Fibroblast of lung (primary cell): ENCODE measurements around the gene DCAF6. TPM values are rescaled to one million over a fixed set of nuclear protein-coding genes. Genes with fewer than 3 reads are reported as not detected.

Experiments used
- DNase-seq, 2 donors: peaks; one replicate each; pipeline versions ENCODE4 v3.0.0 to v3.0.0-alpha.2; 2010; ENCODE audit warnings: low read depth in 2 of 2
- H2AFZ ChIP-seq: 2 replicates; pipeline ENCODE4 v1.5.1; 2012; ENCODE audit warnings: low read length, control low read depth, inconsistent platforms
- H3K27ac ChIP-seq: 2 replicates; pipeline ENCODE4 v1.5.1; 2011; ENCODE audit warnings: low read length, control low read depth; ENCODE audit not compliant: insufficient read depth
- H3K27me3 ChIP-seq: 2 replicates; pipeline ENCODE4 v1.5.1; 2011; ENCODE audit warnings: mild to moderate bottlenecking, low read length; ENCODE audit not compliant: control insufficient read depth, insufficient read depth
- H3K36me3 ChIP-seq: 2 replicates; pipeline ENCODE4 v1.5.1; 2011; ENCODE audit warnings: low read length; ENCODE audit not compliant: control insufficient read depth, insufficient read depth
- H3K4me1 ChIP-seq: 2 replicates; pipeline ENCODE4 v1.5.1; 2011; ENCODE audit warnings: low read length; ENCODE audit not compliant: control insufficient read depth, insufficient read depth; ENCODE audit errors: extremely low read depth
- H3K4me2 ChIP-seq: 2 replicates; pipeline ENCODE4 v1.5.1; 2011; ENCODE audit warnings: low read length, control low read depth; ENCODE audit not compliant: insufficient read depth; ENCODE audit errors: extremely low read depth
- H3K4me3 ChIP-seq, 4 experiments: fragments of 200-600 bp in 1 of 4; sonication (generic) in 1 of 4; replicated peaks in 1 of 4; 2 replicates each; pipeline ENCODE4 v1.5.1; 2011 to 2016; ENCODE audit warnings: low read length in 4 of 4, low read depth in 3 of 4, mild to moderate bottlenecking in 3 of 4, control low read depth in 2 of 4, inconsistent platforms in 1 of 4, mixed read lengths in 1 of 4; ENCODE audit not compliant: insufficient read depth in 1 of 4; ENCODE audit errors: control extremely low read depth in 1 of 4
- H3K79me2 ChIP-seq: 2 replicates; pipeline ENCODE4 v1.5.1; 2012; ENCODE audit warnings: mild to moderate bottlenecking, low read length, inconsistent platforms; ENCODE audit not compliant: control insufficient read depth, insufficient read depth
- H3K9ac ChIP-seq: 2 replicates; pipeline ENCODE4 v1.5.1; 2011; ENCODE audit warnings: mild to moderate bottlenecking, low read length, control low read depth; ENCODE audit not compliant: insufficient read depth
- H3K9me3 ChIP-seq: 2 replicates; pipeline ENCODE4 v1.5.1; 2012; ENCODE audit warnings: low read depth, low read length; ENCODE audit not compliant: control insufficient read depth, insufficient read depth
- H4K20me1 ChIP-seq: 2 replicates; pipeline ENCODE4 v1.5.1; 2011; ENCODE audit warnings: low read length; ENCODE audit not compliant: control insufficient read depth, insufficient read depth; ENCODE audit errors: extremely low read depth
- EZH2 ChIP-seq: IDR thresholded peaks from 2 replicates; pipeline ENCODE4 v1.5.1; 2012; ENCODE audit warnings: low read length, control low read depth, mild to moderate bottlenecking; ENCODE audit errors: missing control alignments
- polyA plus RNA-seq, 2 donors: library from polyadenylated mRNA; depleted of rRNA in 1 of 2; stranded (reverse) in 1 of 2; unstranded in 1 of 2; fragments of >200 nt; gene quantifications; 2 replicates each; pipeline ENCODE4 v1.2.1, GENCODE V29; 2011 to 2012; ENCODE audit warnings: missing spikeins in 1 of 2
- total RNA-seq: library from RNA; depleted of rRNA; stranded (reverse); fragments of >200 nt; gene quantifications from 2 replicates; pipeline ENCODE4 v1.2.1, GENCODE V29; 2014
- TF ChIP-seq, protein P1 (sequence below), 2 donors: IDR thresholded peaks in 1 of 2; conservative IDR thresholded peaks in 1 of 2; 1 replicate in 1 of 2; 2 replicates in 1 of 2; pipeline ENCODE4 v1.5.1; 2011 to 2012; ENCODE audit warnings: low read length in 2 of 2, control low read depth in 1 of 2, inconsistent platforms in 1 of 2, low read depth in 1 of 2, mild to moderate bottlenecking in 1 of 2

DCAF6 gene
- total and polyA plus RNA-seq, 2 donors (not counting 1 experiment from before 2014, with no cell fraction given): 64.4 to 143 TPM

DNA sequence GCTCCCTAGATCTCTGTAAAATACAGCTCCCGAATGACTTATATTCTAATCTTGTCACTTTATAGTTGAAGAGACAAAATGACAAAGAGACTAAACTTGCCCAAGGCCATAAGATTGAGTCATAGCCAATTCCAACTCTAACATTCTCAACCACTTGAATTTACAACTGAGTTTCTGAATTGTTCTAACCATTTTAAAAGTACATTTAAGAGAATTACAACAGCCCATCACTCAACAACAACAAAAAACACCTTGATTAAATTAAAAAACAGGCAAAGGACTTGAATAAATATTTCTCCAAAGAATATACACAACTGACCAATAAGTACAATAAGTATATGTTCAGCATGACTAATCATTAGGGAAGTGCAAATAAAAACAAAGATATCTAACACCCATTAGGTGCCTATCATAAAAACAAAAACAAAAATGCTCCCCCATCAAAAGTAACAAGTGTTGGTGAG lies 13.8 kb upstream of the DCAF6 start:
- H3K27ac ChIP-seq: no peak overlapping the region
- H2AFZ ChIP-seq: no peak overlapping the region
- H4K20me1 ChIP-seq: no peaks in the 10 kb centered on the region
- no peaks in the 10 kb centered on the region for H3K9me3 ChIP-seq
- H3K4me3 ChIP-seq: no peak overlapping the region
- peaks cover 5% of the 10 kb centered on the region for H3K79me2 ChIP-seq
- H3K36me3 ChIP-seq: no peaks in the 10 kb centered on the region
- H3K9ac ChIP-seq: no peak overlapping the region
- TF ChIP-seq, protein P1, sequence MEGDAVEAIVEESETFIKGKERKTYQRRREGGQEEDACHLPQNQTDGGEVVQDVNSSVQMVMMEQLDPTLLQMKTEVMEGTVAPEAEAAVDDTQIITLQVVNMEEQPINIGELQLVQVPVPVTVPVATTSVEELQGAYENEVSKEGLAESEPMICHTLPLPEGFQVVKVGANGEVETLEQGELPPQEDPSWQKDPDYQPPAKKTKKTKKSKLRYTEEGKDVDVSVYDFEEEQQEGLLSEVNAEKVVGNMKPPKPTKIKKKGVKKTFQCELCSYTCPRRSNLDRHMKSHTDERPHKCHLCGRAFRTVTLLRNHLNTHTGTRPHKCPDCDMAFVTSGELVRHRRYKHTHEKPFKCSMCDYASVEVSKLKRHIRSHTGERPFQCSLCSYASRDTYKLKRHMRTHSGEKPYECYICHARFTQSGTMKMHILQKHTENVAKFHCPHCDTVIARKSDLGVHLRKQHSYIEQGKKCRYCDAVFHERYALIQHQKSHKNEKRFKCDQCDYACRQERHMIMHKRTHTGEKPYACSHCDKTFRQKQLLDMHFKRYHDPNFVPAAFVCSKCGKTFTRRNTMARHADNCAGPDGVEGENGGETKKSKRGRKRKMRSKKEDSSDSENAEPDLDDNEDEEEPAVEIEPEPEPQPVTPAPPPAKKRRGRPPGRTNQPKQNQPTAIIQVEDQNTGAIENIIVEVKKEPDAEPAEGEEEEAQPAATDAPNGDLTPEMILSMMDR (conservative IDR thresholded peaks at IDR 0.05 in 1 of 2, IDR thresholded peaks at IDR 0.05 in 1 of 2; ENCODE audit: low read depth in 1 of 2, low read length in 2 of 2): no peak
- TF ChIP-seq EZH2: no peak
- peaks cover 2% of the 10 kb centered on the region for H3K4me1 ChIP-seq
- H3K4me2 ChIP-seq: no peak overlapping the region
- no peaks in the 10 kb centered on the region for H3K27me3 ChIP-seq
- DNase-seq: no peak

DNA sequence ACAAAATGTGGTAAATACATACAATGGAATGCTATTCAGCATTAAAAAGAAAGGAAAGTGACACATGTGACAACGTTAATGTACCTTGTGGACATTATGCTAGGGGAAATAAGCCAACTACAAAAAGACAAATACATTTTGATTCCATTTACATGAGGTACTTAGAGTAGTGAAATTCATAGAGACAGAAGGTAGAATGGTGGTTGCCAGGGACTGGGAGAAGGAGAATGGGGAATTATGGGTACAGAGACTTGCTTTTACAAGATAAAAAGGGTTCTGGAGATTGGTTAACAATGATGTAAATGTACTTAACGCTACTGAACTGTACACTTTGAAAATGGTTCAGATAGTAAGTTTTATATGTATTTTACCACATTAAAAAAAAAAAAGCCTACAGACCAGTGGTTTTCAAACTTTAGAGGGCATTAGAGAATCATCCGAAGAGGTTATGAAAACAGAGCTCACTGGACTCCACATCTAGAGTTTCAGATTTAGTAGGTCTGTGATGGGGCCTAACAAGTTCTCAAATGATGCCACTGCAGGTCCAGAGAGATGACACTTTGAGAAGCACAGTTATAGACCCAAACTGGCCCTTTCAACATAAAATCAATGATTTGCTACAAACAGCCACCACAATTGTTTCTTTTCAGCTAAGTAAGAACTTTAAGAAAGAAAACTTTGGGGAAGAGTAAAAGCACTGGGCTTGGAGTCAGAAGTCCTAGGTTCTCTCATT lies 13.0 kb upstream of the DCAF6 start:
- Histone ChIP-seq H3K4me2 (no peak overlapping the region), H3K36me3 (no peaks in the 10 kb centered on the region), H3K27me3 (no peaks in the 10 kb centered on the region), H4K20me1 (no peaks in the 10 kb centered on the region), H3K9me3 (no peaks in the 10 kb centered on the region), H3K4me1 (peaks cover 2% of the 10 kb centered on the region), H2AFZ (no peak overlapping the region), H3K79me2 (peaks cover 5% of the 10 kb centered on the region), H3K27ac (no peak overlapping the region), H3K4me3 (no peak overlapping the region), H3K9ac (no peak overlapping the region)
- TF ChIP-seq, protein P1 (conservative IDR thresholded peaks at IDR 0.05 in 1 of 2, IDR thresholded peaks at IDR 0.05 in 1 of 2; ENCODE audit: low read depth in 1 of 2, low read length in 2 of 2): no peak
- no peak for TF ChIP-seq EZH2
- no peak for DNase-seq

DNA sequence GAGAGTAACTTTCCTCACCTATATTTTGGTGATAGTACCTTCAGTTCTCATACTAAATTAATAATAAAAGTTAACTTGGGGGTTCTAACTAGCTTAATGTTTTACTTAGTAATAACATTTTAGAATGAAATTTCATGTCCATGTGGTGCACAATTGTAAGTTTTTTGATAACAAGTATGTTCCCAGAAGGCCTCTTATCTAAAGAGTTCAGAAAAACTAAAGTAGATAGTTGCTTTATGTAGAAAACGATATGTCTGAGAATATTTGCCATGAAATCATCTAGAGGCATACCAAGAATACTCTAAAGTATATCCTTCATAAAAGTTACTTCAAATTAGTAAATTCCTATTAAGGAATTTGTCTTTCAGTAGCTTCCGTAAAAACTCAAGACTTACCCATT lies 12.4 kb upstream of the DCAF6 start:
- no peak overlapping the region for H3K9ac ChIP-seq
- H4K20me1 ChIP-seq: no peaks in the 10 kb centered on the region
- no peaks in the 10 kb centered on the region for H3K36me3 ChIP-seq
- H3K4me2 ChIP-seq: no peak overlapping the region
- H3K79me2 ChIP-seq: peaks cover 5% of the 10 kb centered on the region
- no peaks in the 10 kb centered on the region for H3K9me3 ChIP-seq
- H3K4me1 ChIP-seq: peaks cover 2% of the 10 kb centered on the region
- DNase-seq: no peak
- H3K27me3 ChIP-seq: no peaks in the 10 kb centered on the region
- TF ChIP-seq EZH2: no peak
- TF ChIP-seq, protein P1 (conservative IDR thresholded peaks at IDR 0.05 in 1 of 2, IDR thresholded peaks at IDR 0.05 in 1 of 2; ENCODE audit: low read depth in 1 of 2, low read length in 2 of 2): no peak
- H3K4me3 ChIP-seq: no peak overlapping the region
- H3K27ac ChIP-seq: no peak overlapping the region
- H2AFZ ChIP-seq: no peak overlapping the region
